NCI-H1417 (cell line): ENCODE measurements around the gene CES1.
"Not testable (repeated sequence)": the region's sequence is repeated elsewhere in the genome, so short reads cannot be mapped to it uniquely, and the experiment has no call there.

ENCODE experiments used
- DNase-seq, 3 experiments: peaks; one replicate each; lab custom pipeline; 2025; lab: John Stamatoyannopoulos, UW

Gene CES1

DNA sequence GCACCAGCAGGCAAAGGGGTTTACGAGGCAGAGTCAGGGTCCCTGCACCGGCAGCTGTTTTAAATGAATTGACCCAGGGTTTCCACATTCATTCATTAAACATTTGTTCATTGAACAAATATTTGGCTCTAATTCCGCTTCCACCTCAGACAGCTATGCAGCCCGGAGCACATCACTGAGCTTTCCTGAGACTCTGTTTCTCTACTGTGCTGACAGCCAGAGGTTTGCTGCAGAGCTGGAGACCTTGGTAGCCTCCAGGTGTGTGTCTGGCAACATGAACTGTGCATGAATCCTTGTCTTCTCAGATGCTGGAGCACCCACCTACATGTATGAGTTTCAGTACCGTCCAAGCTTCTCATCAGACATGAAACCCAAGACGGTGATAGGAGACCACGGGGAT is 42.7 kb downstream of the CES1 start:
- not testable (repeated sequence) for DNase-seq

GRCh38 chr16:55782793-55783091 is 50.2 kb downstream of the CES1 start:
- DNase-seq = not testable (repeated sequence)

- DNase-seq = not testable (repeated sequence)
These were observed 50.7 kb downstream of the CES1 start for GRCh38 chr16:55782091-55782792.

GRCh38 chr16:55781456-55781855 is 51.4 kb downstream of the CES1 start:
- not testable (repeated sequence) for DNase-seq

DNA sequence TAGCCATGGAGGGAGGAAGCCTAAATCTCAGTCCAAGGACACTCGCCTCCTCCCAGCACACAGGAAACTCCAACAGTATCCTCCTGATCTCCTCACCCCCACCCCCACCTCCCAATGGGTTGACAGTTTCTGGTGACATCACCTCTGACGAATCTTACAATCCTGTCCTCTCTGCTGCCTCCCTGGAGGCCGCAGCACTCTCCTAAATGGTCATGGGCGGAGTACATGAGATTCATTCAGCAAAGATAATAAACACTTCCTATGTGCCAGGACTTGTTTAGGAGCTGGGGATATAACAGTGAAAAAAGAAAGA is 52.8 kb downstream of the CES1 start:
- not testable (repeated sequence) for DNase-seq

- no peak for DNase-seq
These were observed 53.3 kb downstream of the CES1 start for GRCh38 chr16:55779402-55780094.

GRCh38 chr16:55778757-55779156 is 54.1 kb downstream of the CES1 start:
- no peak for DNase-seq

DNA sequence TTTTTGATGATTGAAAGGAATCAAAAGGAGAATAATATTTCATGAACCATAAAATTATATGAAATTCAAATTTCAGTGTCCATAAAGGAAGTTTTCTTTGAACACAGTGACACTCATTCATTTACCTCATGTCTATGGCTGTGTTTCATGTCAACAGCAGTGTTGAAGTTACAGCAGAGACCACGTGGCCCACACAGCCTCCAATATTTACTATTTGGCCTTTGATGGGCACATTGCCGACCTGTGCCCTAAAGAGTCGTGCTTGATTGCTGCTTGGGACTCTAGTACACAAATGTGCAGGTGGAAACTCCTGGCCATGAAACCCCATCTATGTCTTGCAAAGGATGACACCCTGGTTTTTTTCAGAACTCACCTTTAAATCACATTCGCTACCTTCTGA is 57.0 kb downstream of the CES1 start:
- no peak for DNase-seq

DNA sequence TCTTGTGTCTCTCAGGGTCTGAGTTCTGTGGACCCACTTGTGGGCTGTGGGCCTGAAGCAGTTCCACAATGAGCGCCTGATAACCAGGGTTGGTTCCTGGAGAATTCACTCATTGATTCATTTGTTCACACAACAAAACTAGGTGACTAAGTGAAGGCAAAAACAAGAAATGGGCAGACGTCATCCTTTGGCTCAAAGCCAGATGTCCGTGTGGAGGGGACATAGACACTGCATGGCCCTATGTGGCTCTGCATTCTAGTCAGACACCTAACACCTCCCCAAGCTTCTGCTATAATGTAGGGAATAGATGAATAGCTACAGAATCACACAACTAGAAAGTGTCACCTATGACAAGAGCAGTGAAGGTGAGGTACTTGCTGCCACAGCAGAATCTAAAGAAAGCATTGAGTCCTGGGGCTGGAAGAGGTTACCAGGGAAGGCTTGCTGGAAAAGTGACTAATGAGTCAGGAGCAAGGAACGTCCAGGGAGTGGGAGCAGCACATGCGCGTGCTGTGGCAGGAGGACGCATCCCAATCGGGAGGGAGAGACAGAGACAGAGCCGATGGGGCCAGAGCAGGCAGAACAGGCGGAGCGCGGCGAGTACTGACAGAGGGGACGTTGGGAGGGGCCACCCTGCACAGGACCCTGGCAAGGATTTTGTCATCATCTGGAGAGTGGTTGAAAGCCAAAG is 58.9 kb downstream of the CES1 start:
- DNase-seq = no peak

- DNase-seq = no peak
These were observed 67.7 kb downstream of the CES1 start for GRCh38 chr16:55765161-55765560.

- no peak for DNase-seq
These were observed 72.4 kb downstream of the CES1 start for GRCh38 chr16:55760310-55761001.

DNA sequence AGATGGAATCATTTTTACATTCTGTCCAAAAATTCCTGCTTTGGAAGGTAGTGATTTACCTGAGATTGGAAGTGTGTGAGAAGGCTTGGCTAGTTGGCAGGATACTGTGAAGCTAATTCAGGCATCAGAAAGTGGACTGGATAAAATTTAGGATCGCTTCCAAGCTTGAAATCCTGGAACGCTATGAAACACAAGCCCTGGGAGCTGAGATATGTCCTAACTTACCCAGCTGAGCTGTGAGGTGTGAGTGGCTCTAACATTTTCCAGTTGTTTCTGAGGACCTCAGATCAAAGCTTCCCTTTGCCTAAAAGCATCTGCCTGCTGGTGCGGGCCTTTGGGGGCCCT is 73.0 kb downstream of the CES1 start:
- DNase-seq = not testable (repeated sequence)

DNA sequence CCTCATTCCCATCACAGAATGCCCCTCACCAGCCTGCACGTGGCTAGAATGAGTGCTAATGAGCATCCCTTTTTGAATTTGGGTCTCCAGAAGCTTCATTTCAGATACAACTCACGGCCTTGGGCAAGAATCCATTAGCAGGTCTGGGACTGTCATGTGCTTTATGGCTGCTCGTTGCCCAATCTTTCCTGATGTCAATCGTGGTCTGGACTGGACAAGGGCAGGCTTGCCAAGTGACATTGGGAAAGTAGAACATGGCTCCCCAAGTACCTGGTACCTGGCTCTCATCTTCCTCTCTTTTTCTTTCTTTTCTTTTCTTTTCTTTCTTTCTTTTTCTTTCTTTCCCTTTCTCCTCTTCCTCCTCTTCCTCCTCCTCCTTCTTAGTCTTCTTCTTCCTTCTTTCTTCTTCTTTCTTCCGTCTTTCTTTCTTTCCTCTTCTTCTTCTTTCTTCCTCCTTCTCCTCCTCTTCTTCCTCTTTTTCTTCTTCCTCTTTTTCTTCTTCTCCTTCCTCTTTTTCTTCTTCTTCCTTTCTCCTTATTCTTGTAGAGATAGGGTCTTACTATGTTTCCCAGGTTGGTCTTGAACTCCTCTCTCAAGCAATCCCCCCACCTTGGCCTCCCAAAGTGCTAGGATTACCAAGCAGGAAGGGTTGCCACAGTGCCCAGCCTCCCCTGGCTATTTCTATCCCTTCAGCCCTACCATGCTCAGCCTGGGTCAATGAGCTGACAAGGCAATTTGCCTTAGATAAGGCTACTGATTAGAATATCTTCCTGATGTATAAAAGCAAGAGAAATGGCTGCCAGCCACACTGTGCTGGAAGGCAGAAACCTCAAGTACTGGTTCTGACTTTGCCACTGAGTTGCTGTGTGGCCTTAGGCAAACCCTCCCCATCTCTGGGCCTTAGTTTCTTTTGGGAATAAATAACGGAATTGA is 75.0 kb downstream of the CES1 start:
- not testable (repeated sequence) for DNase-seq

- no peak for DNase-seq
These were observed 75.9 kb downstream of the CES1 start for GRCh38 chr16:55756963-55757362.

GRCh38 chr16:55754056-55754455 is 78.8 kb downstream of the CES1 start:
- DNase-seq = no peak

GRCh38 chr16:55753145-55753631 is 79.7 kb downstream of the CES1 start:
- not testable (repeated sequence) for DNase-seq
